Measurements from ENCODE around the gene PACRG.

DNA sequence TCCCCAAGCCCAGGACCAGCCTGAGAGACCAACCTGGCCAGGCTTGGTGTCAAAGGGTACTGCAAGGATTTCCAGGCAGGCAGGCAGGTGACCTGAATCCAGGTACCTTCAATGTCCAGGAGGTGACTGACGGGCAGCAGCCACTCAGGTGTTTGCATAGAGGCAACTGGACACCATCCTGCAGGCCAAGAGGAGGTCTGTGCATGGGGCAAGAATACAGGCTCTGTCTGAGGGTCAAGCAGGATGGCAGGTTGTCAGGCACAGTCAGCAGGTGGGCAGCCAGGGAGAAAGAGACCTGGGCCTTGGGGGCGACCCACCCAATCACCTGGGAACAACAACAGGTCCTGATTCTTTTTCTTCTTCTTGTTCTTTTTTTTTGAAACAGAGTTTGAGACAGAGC, 527.5 kb downstream of the PACRG start:
- TF ChIP-seq, protein P1, sequence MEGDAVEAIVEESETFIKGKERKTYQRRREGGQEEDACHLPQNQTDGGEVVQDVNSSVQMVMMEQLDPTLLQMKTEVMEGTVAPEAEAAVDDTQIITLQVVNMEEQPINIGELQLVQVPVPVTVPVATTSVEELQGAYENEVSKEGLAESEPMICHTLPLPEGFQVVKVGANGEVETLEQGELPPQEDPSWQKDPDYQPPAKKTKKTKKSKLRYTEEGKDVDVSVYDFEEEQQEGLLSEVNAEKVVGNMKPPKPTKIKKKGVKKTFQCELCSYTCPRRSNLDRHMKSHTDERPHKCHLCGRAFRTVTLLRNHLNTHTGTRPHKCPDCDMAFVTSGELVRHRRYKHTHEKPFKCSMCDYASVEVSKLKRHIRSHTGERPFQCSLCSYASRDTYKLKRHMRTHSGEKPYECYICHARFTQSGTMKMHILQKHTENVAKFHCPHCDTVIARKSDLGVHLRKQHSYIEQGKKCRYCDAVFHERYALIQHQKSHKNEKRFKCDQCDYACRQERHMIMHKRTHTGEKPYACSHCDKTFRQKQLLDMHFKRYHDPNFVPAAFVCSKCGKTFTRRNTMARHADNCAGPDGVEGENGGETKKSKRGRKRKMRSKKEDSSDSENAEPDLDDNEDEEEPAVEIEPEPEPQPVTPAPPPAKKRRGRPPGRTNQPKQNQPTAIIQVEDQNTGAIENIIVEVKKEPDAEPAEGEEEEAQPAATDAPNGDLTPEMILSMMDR (IDR thresholded peaks at IDR 0.05) = no peak
- TF ChIP-seq NRF1 (IDR thresholded peaks at IDR 0.05; ENCODE audit: low read depth, low read length) (no peak), RCOR1 (IDR thresholded peaks at IDR 0.05; ENCODE audit: low read length) (no peak), NFIC (IDR thresholded peaks at IDR 0.05; ENCODE audit: borderline replicate concordance) (no peak), POLR2AphosphoS5 (IDR thresholded peaks at IDR 0.05; ENCODE audit: low read depth, low read length) (no peak), MEF2A (IDR thresholded peaks at IDR 0.05; ENCODE audit: borderline replicate concordance, low read depth) (no peak), RAD21 (IDR thresholded peaks at IDR 0.05; ENCODE audit: low read length) (no peak)
- TF ChIP-seq, protein P2, sequence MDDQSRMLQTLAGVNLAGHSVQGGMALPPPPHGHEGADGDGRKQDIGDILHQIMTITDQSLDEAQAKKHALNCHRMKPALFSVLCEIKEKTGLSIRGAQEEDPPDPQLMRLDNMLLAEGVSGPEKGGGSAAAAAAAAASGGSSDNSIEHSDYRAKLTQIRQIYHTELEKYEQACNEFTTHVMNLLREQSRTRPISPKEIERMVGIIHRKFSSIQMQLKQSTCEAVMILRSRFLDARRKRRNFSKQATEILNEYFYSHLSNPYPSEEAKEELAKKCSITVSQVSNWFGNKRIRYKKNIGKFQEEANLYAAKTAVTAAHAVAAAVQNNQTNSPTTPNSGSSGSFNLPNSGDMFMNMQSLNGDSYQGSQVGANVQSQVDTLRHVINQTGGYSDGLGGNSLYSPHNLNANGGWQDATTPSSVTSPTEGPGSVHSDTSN (IDR thresholded peaks at IDR 0.05) = no peak
- TF ChIP-seq, protein P3, sequence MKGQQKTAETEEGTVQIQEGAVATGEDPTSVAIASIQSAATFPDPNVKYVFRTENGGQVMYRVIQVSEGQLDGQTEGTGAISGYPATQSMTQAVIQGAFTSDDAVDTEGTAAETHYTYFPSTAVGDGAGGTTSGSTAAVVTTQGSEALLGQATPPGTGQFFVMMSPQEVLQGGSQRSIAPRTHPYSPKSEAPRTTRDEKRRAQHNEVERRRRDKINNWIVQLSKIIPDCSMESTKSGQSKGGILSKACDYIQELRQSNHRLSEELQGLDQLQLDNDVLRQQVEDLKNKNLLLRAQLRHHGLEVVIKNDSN (IDR thresholded peaks at IDR 0.05; ENCODE audit: borderline replicate concordance, low read depth) = no peak
- TF ChIP-seq, protein P4, sequence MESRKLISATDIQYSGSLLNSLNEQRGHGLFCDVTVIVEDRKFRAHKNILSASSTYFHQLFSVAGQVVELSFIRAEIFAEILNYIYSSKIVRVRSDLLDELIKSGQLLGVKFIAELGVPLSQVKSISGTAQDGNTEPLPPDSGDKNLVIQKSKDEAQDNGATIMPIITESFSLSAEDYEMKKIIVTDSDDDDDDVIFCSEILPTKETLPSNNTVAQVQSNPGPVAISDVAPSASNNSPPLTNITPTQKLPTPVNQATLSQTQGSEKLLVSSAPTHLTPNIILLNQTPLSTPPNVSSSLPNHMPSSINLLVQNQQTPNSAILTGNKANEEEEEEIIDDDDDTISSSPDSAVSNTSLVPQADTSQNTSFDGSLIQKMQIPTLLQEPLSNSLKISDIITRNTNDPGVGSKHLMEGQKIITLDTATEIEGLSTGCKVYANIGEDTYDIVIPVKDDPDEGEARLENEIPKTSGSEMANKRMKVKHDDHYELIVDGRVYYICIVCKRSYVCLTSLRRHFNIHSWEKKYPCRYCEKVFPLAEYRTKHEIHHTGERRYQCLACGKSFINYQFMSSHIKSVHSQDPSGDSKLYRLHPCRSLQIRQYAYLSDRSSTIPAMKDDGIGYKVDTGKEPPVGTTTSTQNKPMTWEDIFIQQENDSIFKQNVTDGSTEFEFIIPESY (IDR thresholded peaks at IDR 0.05; ENCODE audit: borderline replicate concordance, low read depth) = no peak
- TF ChIP-seq, protein P5, sequence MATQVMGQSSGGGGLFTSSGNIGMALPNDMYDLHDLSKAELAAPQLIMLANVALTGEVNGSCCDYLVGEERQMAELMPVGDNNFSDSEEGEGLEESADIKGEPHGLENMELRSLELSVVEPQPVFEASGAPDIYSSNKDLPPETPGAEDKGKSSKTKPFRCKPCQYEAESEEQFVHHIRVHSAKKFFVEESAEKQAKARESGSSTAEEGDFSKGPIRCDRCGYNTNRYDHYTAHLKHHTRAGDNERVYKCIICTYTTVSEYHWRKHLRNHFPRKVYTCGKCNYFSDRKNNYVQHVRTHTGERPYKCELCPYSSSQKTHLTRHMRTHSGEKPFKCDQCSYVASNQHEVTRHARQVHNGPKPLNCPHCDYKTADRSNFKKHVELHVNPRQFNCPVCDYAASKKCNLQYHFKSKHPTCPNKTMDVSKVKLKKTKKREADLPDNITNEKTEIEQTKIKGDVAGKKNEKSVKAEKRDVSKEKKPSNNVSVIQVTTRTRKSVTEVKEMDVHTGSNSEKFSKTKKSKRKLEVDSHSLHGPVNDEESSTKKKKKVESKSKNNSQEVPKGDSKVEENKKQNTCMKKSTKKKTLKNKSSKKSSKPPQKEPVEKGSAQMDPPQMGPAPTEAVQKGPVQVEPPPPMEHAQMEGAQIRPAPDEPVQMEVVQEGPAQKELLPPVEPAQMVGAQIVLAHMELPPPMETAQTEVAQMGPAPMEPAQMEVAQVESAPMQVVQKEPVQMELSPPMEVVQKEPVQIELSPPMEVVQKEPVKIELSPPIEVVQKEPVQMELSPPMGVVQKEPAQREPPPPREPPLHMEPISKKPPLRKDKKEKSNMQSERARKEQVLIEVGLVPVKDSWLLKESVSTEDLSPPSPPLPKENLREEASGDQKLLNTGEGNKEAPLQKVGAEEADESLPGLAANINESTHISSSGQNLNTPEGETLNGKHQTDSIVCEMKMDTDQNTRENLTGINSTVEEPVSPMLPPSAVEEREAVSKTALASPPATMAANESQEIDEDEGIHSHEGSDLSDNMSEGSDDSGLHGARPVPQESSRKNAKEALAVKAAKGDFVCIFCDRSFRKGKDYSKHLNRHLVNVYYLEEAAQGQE (IDR thresholded peaks at IDR 0.05; ENCODE audit: low read depth, low read length) = no peak
